OCI-LY3 (cell line): ENCODE results near the gene SEPSECS.

Experiments
- EZH2phosphoT487 ChIP-seq: fragments of 200-600 bp; shearing (Covaris generic); IDR thresholded peaks from 2 replicates; pipeline ENCODE4 v1.6.1; 2018; ENCODE audit warnings: antibody characterized with exemption, mixed run types, low read depth
- TF ChIP-seq, protein P1 (sequence below): fragments of 200-600, 300-600 bp; sonication (generic); IDR thresholded peaks from 2 replicates; pipeline ENCODE4 v1.5.1; 2014; ENCODE audit warnings: antibody characterized with exemption, low read length, low read depth

DNA sequence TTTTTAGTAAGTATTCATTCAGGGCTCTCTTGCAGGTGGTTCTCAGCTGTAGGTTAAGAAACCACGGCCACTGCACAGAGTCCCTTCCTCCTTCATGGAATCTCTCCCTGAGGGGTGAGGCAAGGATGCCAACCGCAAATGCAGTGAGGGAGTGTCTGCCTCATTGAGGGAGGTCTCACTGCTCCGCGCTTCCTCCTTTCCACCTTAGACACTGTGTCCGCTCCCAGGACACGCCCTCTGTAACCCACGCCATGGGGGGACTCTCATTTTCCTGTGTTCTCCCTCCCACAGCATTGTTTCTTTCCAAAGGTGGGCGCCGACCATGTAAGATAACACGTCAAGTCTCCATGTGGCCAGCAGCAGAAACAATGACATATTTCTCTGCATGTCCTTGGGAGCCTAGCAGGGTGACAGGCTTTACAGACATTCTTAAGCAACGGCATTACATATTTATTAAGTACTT lies 63.2 kb downstream of the SEPSECS start:
- TF ChIP-seq, protein P1, sequence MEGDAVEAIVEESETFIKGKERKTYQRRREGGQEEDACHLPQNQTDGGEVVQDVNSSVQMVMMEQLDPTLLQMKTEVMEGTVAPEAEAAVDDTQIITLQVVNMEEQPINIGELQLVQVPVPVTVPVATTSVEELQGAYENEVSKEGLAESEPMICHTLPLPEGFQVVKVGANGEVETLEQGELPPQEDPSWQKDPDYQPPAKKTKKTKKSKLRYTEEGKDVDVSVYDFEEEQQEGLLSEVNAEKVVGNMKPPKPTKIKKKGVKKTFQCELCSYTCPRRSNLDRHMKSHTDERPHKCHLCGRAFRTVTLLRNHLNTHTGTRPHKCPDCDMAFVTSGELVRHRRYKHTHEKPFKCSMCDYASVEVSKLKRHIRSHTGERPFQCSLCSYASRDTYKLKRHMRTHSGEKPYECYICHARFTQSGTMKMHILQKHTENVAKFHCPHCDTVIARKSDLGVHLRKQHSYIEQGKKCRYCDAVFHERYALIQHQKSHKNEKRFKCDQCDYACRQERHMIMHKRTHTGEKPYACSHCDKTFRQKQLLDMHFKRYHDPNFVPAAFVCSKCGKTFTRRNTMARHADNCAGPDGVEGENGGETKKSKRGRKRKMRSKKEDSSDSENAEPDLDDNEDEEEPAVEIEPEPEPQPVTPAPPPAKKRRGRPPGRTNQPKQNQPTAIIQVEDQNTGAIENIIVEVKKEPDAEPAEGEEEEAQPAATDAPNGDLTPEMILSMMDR = no peak
- no peak for TF ChIP-seq EZH2phosphoT487
